Liver (tissue), 9 donors: ENCODE data around the gene RASSF7. TPM values are rescaled to one million over a fixed set of nuclear protein-coding genes. Genes with fewer than 3 reads are reported as not detected.

ENCODE experiments used
- DNase-seq: peaks from one replicate; pipeline ENCODE4 v3.0.0-alpha.2; 2017; ENCODE audit warnings: low spot score
- H3K27ac ChIP-seq, 2 donors: one replicate each; pipeline ENCODE4 v1.7.0; 2013; ENCODE audit warnings: inconsistent platforms in 2 of 2, low read length in 2 of 2, control low read depth in 1 of 2, low read depth in 1 of 2, mild to moderate bottlenecking in 1 of 2
- H3K27me3 ChIP-seq, 4 donors: one replicate each; pipeline versions ENCODE4 v1.6.1 to v1.7.0; 2013; ENCODE audit warnings: low read length in 3 of 4, inconsistent platforms in 1 of 4, mild to moderate bottlenecking in 1 of 4, moderate library complexity in 1 of 4; ENCODE audit not compliant: control insufficient read depth in 4 of 4, insufficient read depth in 4 of 4
- H3K36me3 ChIP-seq, 4 donors: one replicate each; pipeline versions ENCODE4 v1.6.1 to v1.7.0; 2013; ENCODE audit warnings: low read length in 3 of 4, mild to moderate bottlenecking in 3 of 4, low read depth in 1 of 4, moderate library complexity in 1 of 4; ENCODE audit not compliant: control insufficient read depth in 4 of 4, insufficient read depth in 3 of 4
- H3K4me1 ChIP-seq, 4 donors: one replicate each; pipeline versions ENCODE4 v1.6.1 to v1.7.0; 2013; ENCODE audit warnings: low read length in 3 of 4, mild to moderate bottlenecking in 3 of 4, moderate library complexity in 1 of 4; ENCODE audit not compliant: control insufficient read depth in 4 of 4, insufficient read depth in 4 of 4
- H3K4me3 ChIP-seq, 3 donors: one replicate each; pipeline versions ENCODE4 v1.6.1 to v1.7.0; 2013; ENCODE audit warnings: low read length in 3 of 3, control low read depth in 1 of 3, low read depth in 1 of 3, mild to moderate bottlenecking in 1 of 3
- H3K9ac ChIP-seq, 2 donors: one replicate each; pipeline ENCODE4 v1.7.0; 2013; ENCODE audit warnings: low read length in 2 of 2, mild to moderate bottlenecking in 2 of 2, moderate library complexity in 2 of 2, control low read depth in 1 of 2, low read depth in 1 of 2
- H3K9me3 ChIP-seq, 4 donors: one replicate each; pipeline versions ENCODE4 v1.6.1 to v1.7.0; 2013; ENCODE audit warnings: low read length in 3 of 4; ENCODE audit not compliant: control insufficient read depth in 4 of 4
- ATF3 ChIP-seq: IDR thresholded peaks from 2 replicates; pipeline ENCODE4 v1.6.1; 2016; ENCODE audit warnings: antibody characterized with exemption
- CTCF ChIP-seq: fragments of 150-350 bp; IDR thresholded peaks from 2 replicates; pipeline ENCODE4 v1.5.1; 2017; ENCODE audit warnings: improper control_type of control experiment, low read depth, low read length; ENCODE audit not compliant: missing input control
- EGR1 ChIP-seq, 2 donors: IDR thresholded peaks; 2 replicates each; pipeline ENCODE4 v1.6.1; 2016 to 2018; ENCODE audit warnings: antibody characterized with exemption in 2 of 2, low read depth in 2 of 2
- FOXA1 ChIP-seq: IDR thresholded peaks from 2 replicates; pipeline ENCODE4 v1.6.1; 2016; ENCODE audit warnings: antibody characterized with exemption
- FOXA2 ChIP-seq: IDR thresholded peaks from 2 replicates; pipeline ENCODE4 v1.6.1; 2016; ENCODE audit warnings: antibody characterized with exemption
- GABPA ChIP-seq, 2 donors: IDR thresholded peaks in 1 of 2; conservative IDR thresholded peaks in 1 of 2; 2 replicates each; pipeline ENCODE4 v1.6.1; 2016; ENCODE audit warnings: antibody characterized with exemption in 2 of 2, mild to moderate bottlenecking in 1 of 2, moderate library complexity in 1 of 2
- HNF4A ChIP-seq, 2 donors: conservative IDR thresholded peaks; 2 replicates each; pipeline ENCODE4 v1.6.1; 2016; ENCODE audit warnings: antibody characterized with exemption in 2 of 2, mild to moderate bottlenecking in 2 of 2
- HNF4G ChIP-seq: IDR thresholded peaks from 2 replicates; pipeline ENCODE4 v1.6.1; 2016; ENCODE audit warnings: antibody characterized with exemption
- JUND ChIP-seq, 2 donors: IDR thresholded peaks; 2 replicates each; pipeline ENCODE4 v1.6.1; 2016; ENCODE audit warnings: antibody characterized with exemption in 2 of 2
- MAX ChIP-seq: IDR thresholded peaks from 2 replicates; pipeline ENCODE4 v1.6.1; 2016; ENCODE audit warnings: antibody characterized with exemption
- NR2F2 ChIP-seq: IDR thresholded peaks from 2 replicates; pipeline ENCODE4 v1.6.1; 2016; ENCODE audit warnings: antibody characterized with exemption
- RAD21 ChIP-seq, 2 donors: IDR thresholded peaks; 2 replicates each; pipeline ENCODE4 v1.6.1; 2016; ENCODE audit warnings: antibody characterized with exemption in 2 of 2, mild to moderate bottlenecking in 2 of 2
- REST ChIP-seq: IDR thresholded peaks from 2 replicates; pipeline ENCODE4 v1.6.1; 2016; ENCODE audit warnings: antibody characterized with exemption, mild to moderate bottlenecking
- RXRA ChIP-seq, 2 donors: IDR thresholded peaks; 2 replicates each; pipeline ENCODE4 v1.6.1; 2017 to 2018; ENCODE audit warnings: antibody characterized with exemption in 2 of 2, mild to moderate bottlenecking in 1 of 2
- SP1 ChIP-seq: IDR thresholded peaks from 2 replicates; pipeline ENCODE4 v1.6.1; 2018; ENCODE audit warnings: antibody characterized with exemption, mild to moderate bottlenecking
- TAF1 ChIP-seq: conservative IDR thresholded peaks from 2 replicates; pipeline ENCODE4 v1.6.1; 2016; ENCODE audit warnings: antibody characterized with exemption, mild to moderate bottlenecking
- YY1 ChIP-seq: IDR thresholded peaks from 2 replicates; pipeline ENCODE4 v1.6.1; 2016; ENCODE audit warnings: antibody characterized with exemption, mild to moderate bottlenecking
- ZBTB33 ChIP-seq: IDR thresholded peaks from 2 replicates; pipeline ENCODE4 v1.6.1; 2016; ENCODE audit warnings: antibody characterized with exemption
- WGBS: extraction: QIAGEN DNeasy Blood & Tissue Kit; methylation state at CpG from one replicate; pipeline ENCODE4 v1.1.7; 2013; 5-methylcytosine and 5-hydroxymethylcytosine counted together
- polyA plus RNA-seq, 2 donors: library from polyadenylated mRNA; stranded (reverse) in 1 of 2; unstranded in 1 of 2; fragments of 200-250 nt in 1 of 2; fragments of >200 nt in 1 of 2; fragmentation: Nextera tagmentation in 1 of 2; extraction: Ambion mirVana in 1 of 2; gene quantifications; one replicate each; pipeline versions ENCODE4 v1.2.1 to v1.2.3, GENCODE V29; 2013 to 2015
- total RNA-seq, 2 donors: library from RNA; depleted of rRNA; stranded (reverse); fragments of >200 nt; gene quantifications; one replicate each; pipeline ENCODE4 v1.2.3, GENCODE V29; 2014
- donor health status: healthy.
- donor health status: healthy.
- donor health status: healthy.
- donor health status: healthy.
- donor health status: healthy.

The RASSF7 gene
- total and polyA plus RNA-seq, 4 donors: 11.5 to 50.4 (median 36.9) TPM

GRCh38 chr11:612961-613300 lies 52.2 kb downstream of the RASSF7 start:
- H3K4me1 ChIP-seq: peaks cover 20 to 82% (median 57%) of the 10 kb centered on the region in 4 donors
- WGBS: 89% methylated on average over 10 of the region's 10 CpGs
- no peak overlapping the region for H3K9ac ChIP-seq

More at GRCh38 chr11:612961-613300, 52.2 kb downstream of the RASSF7 start:
- Histone ChIP-seq H3K9me3 (no peaks in the 10 kb centered on the region), H3K27ac (peak overlapping the region; percentile 60 to 73), H3K27me3 (no peaks in the 10 kb centered on the region), H3K36me3 (peaks cover 3 to 29% (median 14%) of the 10 kb centered on the region in 4 donors), H3K4me3 (no peak overlapping the region)
- TF ChIP-seq FOXA2: no peak
- no peak for TF ChIP-seq HNF4G
- no peak for TF ChIP-seq TAF1
- TF ChIP-seq HNF4A (conservative IDR thresholded peaks at IDR 0.05): no peak
- TF ChIP-seq RXRA (IDR thresholded peaks at IDR 0.05): no peak
- TF ChIP-seq MAX: no peak
- no peak for TF ChIP-seq FOXA1
- no peak for TF ChIP-seq CTCF
- no peak for TF ChIP-seq GABPA (IDR thresholded peaks at IDR 0.05 in 1 of 2, conservative IDR thresholded peaks at IDR 0.05 in 1 of 2)
- TF ChIP-seq ATF3: no peak
- TF ChIP-seq RAD21 (IDR thresholded peaks at IDR 0.05): no peak
- no peak for TF ChIP-seq EGR1 (IDR thresholded peaks at IDR 0.05; ENCODE audit: low read depth in 2 of 2)
- no peak for TF ChIP-seq NR2F2
- no peak for TF ChIP-seq REST
- no peak for TF ChIP-seq YY1
- no peak for TF ChIP-seq ZBTB33
- no peak for TF ChIP-seq JUND (IDR thresholded peaks at IDR 0.05)
- TF ChIP-seq SP1: no peak
- DNase-seq: no peak
